GM18505 (cell line): ENCODE data around the gene COMMD9.

Source experiments
- ATAC-seq: cut with Tn5 transposase; IDR thresholded peaks from one replicate; pipeline ENCODE4 v1.9.1; 2021; ENCODE audit not compliant: unreplicated experiment
- POLR2A ChIP-seq: IDR thresholded peaks from 4 replicates; pipeline ENCODE4 v1.6.1; 2011; ENCODE audit warnings: borderline replicate concordance; ENCODE audit not compliant: insufficient read depth, insufficient read length; ENCODE audit errors: extremely low read depth

The COMMD9 gene

DNA sequence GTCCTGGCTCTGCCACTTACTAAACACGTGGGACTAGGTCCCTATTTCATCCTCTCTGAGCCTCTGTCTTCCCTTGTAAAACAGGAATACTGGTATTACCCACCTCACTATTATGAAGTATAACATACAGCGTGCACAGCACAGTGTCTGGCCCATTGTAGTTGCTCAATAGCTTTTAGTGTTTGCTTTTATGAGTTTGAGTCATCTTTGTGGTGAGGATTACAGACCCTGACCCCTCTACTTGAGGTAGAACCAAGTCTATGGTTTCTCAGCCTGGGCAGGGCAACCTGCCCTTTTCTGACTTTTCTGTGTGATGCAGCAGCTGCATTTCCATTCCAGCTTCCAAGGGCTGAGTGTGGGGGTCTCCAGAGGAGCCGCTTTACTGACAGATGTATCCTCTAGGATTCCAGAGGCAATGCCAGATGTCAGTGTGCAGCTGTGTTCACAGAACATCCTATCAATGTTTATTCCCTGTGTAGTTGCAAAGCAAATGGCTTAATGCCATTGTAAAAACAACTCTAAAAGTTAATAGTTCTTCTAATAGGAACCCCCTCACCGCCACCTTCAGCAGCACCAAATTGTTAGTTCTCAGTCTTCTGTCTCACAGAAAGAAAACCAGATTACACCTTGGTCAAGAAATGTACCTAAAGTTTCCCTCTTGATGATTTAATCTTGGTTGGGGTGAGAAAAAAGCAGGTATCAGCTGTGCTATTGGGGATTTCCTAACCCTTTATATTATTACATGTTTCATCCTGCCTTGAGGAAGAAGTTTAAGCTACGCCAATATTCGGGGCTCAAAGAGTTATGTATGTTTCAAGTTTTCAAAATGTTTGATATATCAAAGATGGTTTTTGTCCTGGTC lies 23.6 kb upstream of the COMMD9 start:
- ATAC-seq: no peak

DNA sequence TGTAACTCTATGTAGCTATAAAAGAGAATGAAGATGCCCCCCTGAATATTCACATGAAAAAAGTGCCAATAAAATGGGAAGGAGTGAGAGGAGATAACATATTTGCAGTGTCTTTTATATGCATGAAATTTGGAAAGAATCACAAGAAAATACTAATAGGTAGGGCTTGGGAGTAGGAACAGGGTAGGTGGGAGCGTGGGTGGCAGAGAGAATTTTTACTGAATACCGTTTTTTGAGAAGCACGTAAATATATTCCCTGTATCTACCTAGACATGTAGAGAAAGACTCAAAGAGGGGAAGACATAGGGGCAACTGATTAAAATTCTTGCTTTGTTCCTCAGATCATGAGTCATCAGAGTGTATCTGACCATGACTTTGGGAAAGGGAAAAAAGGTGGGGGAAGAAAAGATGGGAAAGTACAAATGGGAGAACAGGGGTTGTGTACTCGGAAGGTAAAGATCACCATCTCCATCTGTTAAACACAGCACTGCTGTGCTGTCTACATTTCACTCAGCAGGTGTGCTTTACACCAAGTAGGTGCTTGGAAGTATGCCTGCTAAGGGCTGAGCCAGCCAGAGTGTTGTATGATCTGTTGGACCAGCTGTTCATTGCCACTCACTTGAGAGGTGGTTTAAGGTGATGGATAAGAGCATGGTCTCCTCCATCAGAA lies 22.8 kb upstream of the COMMD9 start:
- TF ChIP-seq POLR2A: no peak
- ATAC-seq: no peak

More for the DNA sequence above, 23.6 kb upstream of the COMMD9 start:
- TF ChIP-seq POLR2A: no peak

DNA sequence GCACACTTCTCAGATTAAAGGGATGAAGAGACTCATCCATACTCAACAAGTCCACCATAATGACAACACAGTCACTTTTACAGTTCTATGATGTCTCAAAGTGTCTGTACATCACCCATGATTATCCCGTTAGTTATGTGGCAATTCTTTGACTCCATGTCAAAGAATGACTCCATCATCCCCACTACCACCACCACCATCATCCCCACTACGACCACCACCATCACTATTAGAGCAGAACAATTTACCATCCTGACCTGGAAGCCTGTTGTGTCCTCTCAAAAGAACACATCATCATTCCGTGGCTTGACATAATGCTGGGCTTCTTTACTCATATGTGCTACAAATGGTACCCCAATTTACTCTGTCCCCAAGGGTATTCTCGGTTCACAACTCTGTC lies 20.6 kb upstream of the COMMD9 start:
- no peak for ATAC-seq
- TF ChIP-seq POLR2A: no peak

DNA sequence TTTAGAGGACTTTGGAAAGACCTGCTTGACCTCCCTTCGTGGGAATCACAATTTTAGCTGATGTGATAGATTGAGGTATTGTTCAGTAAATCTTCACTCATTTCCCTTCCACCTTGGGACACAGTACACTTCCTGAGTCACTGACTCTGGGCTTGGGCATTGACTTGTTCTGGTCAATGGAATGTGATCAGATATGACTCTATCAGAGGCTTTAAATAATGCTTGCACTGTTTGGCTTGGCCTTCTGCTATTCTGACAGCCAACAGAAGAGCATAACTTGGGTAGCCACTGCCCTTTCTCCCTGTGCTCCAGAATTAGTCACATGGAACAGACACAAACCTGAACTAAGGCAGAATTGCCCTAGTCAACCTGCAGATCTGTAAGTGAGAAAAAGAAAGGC lies 19.4 kb upstream of the COMMD9 start:
- no peak for TF ChIP-seq POLR2A
- ATAC-seq: no peak

DNA sequence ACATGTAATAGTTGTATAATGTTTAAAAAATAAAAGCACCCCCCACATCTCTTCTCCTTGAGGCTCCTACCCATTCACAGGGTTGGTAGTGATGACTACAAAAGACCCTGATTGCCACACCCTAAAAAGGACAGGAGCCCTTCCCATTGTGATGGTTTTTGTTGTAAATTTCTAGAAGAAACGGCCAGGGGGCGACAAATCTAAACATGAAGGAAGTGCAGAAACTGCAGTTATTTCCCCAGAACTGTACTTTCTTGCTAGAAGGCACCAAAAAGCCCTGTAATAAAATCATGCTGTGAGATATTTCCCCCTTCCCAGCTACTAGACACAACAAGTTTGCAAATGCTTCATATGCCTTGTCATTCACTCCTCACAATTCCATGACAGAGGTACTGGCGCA lies 17.7 kb upstream of the COMMD9 start:
- no peak for ATAC-seq
- no peak for TF ChIP-seq POLR2A

DNA sequence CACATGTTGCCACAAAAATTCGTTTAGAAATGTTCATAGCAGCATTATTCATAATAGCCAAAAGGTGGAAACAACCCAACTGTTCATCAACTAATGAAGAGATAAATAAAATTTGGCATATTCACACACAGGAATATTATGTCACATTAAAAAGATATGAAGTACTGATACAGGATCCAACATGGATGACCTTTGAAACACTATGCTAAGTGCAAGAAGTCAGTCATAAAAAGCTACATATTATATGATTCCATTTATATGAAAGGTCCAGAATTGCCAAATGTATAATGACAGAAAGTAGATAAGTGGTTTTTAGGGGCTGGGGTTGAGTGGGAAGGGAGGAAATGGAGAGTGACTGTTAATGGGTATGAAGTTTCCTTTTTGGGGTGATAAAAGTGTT lies 15.8 kb upstream of the COMMD9 start:
- no peak for TF ChIP-seq POLR2A
- no peak for ATAC-seq

DNA sequence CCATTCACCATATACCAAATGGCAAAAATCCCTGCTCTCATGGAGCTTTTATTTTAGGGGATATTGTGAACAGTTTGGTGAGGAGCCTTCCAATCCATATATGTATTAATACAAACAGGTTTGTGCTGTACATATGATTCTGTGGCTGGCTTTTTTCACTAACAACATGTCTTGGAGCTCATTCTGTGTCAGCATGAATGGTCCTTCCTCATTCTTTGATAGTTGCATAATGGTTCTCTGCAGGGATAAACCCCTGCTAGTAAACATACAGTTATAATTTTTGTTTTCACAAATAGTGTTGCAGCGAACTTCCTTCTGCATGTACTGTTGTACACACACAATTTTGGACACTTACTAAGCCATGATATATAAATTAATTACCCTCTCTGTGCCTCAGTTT lies 15.1 kb upstream of the COMMD9 start:
- no peak for TF ChIP-seq POLR2A
- ATAC-seq: no peak

DNA sequence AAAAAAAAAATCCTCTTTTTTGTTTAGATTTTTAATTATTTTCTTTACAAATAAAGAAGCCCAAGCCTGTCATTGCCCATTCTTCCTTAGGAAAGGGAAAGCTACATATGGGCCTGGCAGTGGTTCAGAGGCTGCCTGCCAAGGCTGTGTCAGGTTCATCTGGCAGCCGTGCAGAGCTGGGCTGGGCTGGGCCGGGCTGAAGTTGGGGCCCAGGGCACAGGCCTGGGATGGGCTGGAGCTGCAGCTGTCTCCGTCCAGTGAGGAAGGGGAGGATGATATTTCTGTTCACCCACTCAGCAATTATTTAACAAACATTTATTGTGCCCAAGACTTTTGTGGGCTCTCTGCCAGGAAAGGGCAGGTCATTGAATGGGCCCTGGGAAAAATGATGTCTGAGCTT lies 11.4 kb upstream of the COMMD9 start:
- no peak for TF ChIP-seq POLR2A
- no peak for ATAC-seq

DNA sequence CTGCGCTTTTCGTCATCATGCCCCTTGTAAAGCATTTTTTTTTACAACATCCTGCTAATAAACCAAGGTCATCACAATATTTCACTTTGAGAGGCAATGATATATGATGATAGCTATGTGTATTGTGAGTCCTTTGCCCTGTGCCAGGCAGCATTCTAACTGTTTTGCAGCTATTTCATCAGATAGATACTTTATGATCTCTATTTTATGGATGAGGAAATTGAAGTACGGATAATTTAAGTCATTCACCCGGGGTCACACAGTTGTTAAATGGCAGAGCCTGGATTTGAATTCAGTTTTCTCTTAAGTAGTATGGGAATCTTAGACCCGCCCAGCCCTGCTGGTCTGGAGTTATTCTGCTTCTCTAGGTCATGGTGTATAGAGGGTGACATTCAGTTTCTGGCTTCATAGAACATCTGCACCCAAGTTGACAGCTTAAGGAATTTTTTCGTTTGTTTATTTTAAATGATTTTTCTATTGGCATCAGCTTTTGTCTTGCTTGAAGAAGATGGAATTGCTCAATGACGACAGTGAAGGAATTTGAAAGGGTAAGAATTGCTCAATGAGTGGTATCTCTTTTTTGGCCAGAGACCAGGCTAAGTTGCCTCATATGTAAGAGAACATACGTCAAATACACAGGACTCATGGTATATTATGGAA lies 7.8 kb upstream of the COMMD9 start:
- TF ChIP-seq POLR2A: no peak
- ATAC-seq: no peak

DNA sequence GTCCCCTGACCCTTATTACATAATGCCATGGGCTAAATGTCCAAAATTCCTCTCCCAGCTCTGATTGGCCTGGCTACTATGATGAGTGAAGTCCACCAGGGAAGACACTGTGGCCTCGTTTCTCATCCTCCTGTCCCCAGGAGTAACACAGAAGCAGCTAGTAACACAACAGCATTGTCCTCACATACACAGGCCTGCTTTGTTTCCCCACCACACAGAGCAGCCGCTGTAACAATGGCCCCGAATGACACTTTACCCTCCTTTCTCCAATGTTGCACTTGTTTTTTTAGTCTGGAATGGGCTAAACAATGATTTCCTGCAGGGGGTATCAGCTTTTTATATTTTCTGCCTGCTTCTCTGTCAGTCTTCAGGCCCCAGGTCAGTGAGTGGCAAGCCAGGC lies 6.7 kb upstream of the COMMD9 start, which contains the start of gene PRR5L:
Gene PRR5L, plus strand, starts transcription at position 363 of the 400 bp plus-strand sequence. CDS start 104,834 bp downstream, outside the sequence.
- no peak for ATAC-seq
- no peak for TF ChIP-seq POLR2A

DNA sequence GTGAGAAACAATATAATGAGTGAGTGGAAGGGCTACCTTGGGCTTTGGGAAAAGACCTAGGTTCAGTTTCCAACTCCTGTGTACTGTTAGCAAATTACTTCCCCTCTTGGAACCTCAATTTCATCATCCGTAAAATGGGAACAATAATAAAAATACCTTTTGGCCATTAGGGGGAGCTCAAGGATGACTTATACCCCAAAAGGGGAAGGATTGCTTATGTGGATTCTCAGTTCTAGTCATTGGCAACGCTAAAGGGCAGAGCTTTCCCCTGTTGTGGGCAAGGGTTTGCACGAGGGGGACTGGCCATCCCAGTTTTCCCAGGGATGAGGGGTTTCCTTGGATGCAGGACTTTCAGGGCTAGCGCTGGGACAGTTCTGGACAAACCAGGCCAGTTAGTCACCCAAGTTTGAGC lies 3.1 kb upstream of the COMMD9 start:
- no peak for ATAC-seq
- TF ChIP-seq POLR2A: no peak

DNA sequence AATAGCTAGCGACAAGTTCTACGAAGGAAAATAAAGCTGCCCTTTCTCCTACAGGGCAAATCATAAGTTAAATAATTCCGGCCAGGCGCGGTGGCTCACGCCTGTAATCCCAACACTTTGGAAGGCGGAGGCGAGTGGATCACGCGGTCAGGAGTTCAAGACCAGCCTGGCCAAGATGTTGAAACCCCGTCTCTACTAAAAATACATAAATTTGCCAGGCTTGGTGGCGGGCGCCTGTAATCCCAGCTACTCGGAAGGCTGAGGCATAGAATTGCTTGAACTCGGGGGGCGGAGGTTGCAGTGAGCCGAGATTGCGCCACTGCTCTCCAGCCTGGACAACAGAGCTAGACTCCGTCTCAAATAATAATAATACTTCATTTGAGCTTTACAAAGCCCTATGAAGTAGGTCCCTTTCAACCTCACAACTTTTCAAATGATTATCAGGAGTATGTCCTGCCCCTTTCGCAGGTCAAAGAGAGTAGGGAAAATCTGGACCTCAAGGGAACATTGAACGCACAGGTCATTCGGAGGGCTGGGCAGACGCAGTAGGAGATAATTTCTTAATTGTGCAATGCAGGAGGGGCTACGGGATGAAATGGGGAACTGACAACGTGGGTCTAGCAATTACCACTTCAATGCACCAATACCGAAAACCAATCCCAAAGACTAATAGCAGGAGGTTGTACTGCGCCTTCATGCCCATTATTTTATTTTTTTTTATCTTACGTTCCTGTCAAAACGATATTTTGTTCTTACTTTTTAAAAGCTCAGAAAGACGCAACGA lies 590 bp downstream of the COMMD9 start:
- TF ChIP-seq POLR2A: no peak
- ATAC-seq: no peak

DNA sequence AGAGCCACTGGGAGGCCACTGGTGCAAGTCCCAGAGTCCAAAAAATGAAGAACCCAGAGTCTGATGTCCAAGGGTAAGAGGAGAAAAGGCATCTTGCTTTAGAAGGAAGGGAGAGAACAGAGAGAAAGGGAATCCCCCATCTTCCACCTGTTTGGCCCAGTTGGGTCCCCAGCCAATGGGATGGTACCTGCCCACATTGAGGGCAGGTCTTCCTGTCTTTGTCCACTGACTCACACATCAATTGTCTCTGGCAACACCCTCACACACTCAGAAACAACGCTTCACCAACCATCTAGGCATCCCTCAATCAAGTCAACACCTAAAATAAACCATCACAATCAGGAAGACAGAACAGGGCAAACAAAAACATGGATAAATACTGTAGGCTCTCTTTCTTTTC lies 6.3 kb downstream of the COMMD9 start:
- ATAC-seq: no peak

More for the DNA sequence above, 6.3 kb downstream of the COMMD9 start:
- no peak for TF ChIP-seq POLR2A
